ENCODE results near the gene CCDC196.

Gene CCDC196, protein sequence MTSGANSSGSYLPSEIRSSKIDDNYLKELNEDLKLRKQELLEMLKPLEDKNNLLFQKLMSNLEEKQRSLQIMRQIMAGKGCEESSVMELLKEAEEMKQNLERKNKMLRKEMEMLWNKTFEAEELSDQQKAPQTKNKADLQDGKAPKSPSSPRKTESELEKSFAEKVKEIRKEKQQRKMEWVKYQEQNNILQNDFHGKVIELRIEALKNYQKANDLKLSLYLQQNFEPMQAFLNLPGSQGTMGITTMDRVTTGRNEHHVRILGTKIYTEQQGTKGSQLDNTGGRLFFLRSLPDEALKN

DNA sequence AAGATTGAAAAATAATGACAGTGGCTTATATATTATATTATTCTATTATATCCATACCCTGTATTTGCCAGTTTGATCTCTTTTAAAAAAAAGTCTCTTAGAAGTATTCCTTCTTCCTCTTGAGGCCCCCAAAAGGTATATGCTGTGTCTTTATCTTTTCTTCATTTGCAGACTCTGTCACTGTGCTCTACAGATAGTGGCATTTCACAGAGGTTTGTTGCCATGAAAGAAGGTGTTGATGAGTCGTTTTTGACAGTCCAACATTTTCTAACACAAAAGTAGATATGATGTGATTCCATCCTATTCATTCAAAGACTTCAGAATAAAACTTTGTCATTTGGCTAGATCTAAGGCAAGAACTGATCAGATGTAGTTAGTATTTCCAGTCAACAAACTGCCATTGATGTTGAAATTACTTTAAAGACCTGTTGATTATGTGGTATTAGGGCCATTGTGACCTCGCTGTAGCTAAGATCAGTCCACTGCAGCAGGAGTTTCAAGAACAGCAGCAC is at the start of gene CCDC196:
Gene CCDC196, plus strand, starts transcription at position 462 of the 512 bp plus-strand sequence. CDS start 132 bp downstream, outside the sequence.
- DNase-seq, result no peak

DNA sequence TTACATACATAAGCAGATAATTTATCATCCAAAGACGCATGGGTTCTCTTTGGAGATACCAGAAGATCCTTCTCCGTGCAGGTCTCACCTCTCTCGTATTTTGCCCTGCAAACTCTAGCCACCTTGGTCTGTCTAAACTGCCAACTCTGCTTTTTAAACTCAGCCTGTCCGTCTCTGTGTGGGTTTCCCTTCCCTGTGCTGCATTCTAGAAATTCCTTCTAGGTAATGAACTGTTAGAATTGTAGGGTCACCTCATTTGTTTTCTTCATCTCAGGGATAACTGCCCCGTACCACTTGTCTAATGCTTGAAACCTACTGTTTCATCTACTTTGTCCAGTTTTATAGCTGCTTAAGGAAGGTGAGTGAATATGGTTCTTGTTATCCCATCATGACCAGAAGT is 45.4 kb upstream of the CCDC196 start:
- DNase-seq, result no peak

DNA sequence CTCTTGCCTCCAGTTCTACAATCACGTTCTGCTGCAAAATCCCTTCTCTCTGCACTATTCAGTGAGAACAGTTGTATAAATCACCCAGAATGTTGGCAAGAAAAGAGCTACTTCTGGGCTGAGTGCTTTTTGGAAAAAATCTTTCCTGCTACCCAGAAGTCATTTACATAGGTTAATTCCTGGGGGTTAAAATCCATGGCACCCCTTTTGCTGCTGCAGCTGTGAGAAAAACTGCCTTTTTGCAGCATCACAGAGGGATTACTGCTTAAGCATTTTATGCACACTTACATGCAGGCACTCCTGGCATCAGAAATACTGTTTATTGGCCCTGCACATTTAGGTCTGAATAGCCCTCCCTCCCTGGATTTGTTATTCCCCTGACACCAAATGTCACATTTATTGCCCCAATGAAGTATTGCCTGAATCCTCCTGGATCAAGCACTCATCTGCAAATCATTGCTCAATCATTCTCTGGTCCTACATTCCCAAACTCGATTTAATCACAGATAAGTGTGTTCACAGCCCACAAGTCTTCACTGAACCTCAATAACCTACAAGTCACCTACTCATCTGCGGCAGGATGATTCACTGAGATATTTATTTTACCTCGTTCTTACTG is 43.1 kb upstream of the CCDC196 start:
- DNase-seq, result no peak

DNA sequence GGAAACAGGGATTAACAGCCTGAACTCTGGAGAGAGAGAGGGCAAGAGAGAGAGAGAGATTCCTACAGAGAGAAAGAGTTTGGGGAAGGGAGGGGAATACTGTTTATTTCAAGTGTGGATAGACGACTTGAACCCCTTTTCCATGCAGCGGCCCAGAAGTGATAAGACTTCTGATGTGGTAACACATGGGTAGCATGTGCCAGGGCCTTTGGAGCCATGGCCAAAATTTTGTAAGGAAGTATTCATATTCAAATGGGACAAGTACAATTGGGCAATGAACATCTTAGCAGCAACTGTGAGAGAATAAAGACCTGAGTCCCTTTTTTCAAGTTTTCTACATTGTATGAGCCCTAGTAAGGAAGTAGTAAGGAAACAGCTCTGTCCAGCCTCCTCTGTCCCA is 42.4 kb upstream of the CCDC196 start:
- DNase-seq, result no peak

DNA sequence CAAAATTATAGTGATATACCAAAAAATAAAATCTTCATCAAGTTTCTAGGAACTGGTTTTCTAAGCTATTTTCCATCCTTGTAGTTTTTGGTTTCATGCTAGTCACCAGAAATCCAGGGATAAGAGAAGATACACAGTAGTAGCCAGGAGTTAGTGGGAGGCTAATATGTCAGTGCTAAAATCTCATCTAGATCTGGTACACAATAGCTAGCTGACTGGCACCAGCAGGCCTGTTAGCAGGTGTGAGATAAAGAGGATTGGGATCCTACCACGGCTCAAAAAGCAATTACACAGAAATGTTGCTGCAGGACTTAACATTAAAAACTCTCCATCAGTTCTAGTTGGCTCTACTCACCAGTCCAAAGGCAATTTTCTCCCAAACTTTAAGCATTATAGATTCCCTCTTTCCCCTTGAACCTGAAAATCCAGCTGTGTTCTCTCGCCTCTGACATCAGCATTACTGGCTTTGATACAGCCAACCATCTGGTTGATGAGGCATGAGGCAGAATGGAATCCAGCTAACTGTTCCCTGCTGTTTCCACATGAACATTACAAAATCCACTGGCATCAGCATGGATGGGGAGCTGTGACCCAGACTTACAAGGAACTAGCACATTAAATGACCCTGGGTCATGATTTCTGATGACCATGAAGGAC is 41.8 kb upstream of the CCDC196 start:
- DNase-seq, result no peak

DNA sequence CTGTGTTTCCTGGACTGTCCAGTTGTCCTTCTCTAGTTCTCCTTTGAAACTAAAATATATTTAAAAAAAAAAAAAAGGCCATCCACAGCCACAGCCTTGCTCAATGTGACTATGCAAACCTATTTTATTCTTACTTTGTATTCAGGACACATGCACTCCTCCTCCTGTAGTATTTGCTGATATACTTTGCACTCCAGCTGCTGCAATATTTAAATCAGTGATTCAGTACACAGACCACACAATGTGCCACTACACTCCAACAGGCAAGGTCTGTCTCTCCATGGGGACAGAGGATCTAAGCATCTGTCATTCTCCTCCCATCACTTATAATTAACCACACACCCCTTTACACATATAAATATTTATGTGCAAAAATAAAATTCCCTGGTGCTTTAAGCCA is 40.2 kb upstream of the CCDC196 start:
- no peak for DNase-seq

DNA sequence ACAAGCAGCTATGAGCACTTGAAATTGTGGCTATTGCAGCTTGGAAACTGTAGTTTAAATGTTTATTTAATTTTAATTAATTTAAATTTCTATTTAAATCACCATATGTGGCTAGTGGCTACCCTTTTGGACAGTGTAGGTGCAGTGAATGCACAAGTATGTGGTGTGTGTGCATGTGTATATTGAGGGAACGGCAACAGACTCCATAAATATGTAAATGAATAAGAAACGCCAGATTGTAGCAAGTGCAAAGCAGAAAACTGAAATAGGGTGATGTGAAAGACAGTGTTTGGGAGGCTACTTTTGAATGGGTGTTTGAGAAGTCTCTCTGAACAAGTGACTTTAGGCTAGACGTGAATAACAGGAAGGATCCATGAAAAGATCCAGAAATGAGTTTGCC is 32.7 kb upstream of the CCDC196 start:
- DNase-seq, result no peak

DNA sequence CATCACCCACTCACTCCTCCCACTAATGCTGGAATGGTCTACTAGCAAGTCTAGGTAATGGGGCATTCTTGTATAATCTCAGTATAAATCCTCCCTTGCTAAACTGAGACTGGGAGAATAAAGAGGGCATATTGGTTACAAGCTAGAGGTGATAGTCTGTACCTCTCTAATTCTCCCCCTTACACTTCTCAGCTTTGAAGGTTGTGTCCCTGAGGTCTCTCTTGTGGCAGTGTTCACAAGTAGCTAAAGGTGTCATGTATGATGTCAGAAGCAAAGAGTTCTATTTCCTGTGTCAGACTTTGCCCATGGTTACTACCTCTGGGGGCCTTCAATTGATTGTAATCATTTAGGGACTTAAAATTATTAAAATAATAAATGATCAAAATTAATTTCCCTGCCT is 26.6 kb upstream of the CCDC196 start:
- DNase-seq, result no peak

DNA sequence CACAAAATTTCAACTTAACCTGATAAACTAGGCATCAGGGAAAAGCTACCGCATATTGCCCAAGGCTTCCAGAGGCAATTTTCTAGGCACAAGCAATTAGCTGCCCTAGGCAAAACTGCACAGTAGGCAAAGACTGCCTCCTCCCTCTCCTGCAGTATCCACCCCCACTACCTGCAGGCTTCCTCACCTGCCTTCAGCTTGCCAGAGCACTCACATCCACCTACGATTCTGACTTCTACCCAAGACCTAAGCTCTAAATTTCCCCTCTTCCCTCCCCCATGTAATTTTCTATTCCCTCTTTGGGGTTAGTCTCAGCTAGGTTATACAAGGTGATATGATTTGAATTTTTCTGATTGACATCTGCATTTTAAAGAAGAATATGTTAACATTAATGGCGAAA is 21.9 kb upstream of the CCDC196 start:
- no peak for DNase-seq

DNA sequence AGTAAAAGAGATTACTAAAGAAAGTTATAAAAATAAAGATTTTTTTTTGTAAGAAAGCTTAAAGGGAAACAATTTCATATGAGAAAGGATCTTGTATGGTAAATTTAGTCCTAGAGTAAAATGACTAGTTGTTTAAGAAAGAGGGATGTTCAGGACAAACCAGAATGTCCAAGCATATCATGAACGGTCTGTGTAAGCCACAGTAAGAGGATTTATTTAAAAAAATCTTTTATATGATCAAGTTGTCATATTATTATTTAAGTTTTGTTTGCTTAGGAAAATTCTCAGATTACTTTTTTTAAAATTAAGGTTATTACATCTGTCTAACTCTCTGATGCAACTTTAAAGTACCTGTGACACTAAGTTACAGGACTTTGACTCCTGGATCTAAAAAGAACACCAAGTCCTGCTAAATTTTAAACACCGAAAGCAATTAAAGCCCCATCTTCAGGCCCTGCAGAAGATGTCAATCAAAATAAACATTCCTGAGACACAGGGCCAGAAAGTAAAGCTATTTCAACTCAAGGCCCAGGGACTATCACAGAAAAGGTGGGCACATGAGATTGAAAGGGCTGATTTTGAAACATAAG is 17.3 kb upstream of the CCDC196 start:
- no peak for DNase-seq

DNA sequence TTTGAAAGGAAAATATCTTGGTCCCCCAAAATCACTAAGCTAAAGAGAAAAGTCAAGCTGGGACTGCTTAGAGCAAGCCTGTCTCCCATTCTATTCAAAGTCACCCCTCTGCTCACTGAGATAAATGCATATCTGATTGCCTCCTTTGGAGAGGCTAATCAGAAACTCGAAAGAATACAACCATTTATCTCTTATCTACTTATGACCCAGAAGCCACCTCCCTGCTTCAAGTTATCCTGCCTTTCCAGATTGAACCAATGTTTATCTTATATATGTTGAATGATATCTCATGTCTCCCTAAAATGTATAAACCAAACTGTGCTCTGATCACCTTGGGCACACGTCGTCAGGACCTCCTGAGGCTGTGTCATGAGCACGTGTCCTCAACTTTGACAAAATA is 14.6 kb upstream of the CCDC196 start:
- DNase-seq, result no peak

DNA sequence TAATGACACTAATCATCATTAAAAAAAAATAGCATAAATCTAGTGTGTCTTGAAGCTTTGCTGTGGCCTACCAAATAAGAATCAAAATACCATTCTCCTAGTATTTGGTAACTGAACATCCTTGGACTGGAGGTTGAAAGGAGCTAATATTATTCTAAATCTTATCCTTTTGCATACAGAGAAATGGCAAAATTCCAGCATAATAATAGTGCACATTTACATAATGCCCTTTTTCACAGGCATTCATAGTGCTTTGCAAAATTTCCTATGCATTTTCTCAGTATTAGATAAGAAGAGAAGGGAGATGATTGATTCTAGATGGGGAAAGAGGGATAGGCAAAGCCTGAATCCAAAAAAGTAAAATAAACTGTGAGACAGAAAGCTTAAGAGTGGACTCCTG is 13.9 kb upstream of the CCDC196 start:
- DNase-seq, result no peak

DNA sequence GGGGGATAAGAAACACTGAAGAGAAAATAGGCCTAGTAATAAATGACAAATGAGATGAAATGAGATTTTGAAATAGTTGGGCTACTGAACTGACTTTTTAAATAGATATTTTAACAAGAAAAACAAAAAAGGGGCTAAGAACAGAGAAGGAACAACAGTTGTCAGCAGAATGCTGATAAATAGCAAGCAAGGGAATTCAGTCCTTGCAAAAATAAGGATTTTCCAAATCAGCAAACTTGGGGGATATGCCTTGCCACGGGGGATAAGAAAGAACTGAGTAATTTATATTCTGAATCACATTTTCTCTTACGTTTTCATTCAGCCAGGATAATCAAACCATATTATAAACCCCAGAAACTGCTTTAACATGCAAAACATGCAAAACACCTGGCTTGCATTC is 12.9 kb upstream of the CCDC196 start:
- no peak for DNase-seq

DNA sequence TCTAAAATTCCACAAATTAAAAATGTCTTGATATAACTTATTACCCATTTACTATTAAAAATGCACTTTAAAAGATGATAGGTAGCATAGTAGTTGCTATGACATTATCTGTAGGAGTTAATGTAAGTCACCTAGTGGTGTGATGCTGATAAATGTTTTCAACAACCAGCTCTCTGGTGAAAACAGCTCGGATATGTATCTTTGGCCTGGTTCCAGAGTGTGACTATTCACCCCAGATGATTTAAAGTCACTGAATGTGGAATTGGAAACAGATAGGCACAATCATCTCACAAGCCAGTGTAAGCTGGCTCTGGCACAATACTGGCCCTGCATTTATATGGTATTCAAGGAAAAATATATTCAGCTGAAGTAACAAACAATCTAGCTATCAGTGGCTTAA is 9.2 kb upstream of the CCDC196 start:
- DNase-seq, result no peak

DNA sequence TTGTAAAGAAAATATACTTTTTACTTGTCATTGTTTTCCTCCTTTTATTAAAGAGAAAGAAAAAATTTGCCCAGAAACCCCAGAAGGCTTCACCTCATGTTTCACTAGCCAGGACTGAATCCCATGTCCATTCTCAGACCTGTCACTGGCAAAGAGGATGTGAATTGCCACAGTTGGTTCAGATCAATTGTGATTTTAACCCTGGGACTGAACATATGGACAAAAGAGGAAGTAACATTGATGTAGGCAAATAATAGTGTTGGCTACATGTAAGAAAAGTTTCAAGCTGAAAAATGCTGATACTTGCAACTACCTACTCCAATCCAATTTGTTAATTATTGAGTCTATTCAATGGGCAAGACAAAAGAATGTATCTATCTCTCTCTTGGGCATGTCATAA is 8.6 kb upstream of the CCDC196 start:
- no peak for DNase-seq

DNA sequence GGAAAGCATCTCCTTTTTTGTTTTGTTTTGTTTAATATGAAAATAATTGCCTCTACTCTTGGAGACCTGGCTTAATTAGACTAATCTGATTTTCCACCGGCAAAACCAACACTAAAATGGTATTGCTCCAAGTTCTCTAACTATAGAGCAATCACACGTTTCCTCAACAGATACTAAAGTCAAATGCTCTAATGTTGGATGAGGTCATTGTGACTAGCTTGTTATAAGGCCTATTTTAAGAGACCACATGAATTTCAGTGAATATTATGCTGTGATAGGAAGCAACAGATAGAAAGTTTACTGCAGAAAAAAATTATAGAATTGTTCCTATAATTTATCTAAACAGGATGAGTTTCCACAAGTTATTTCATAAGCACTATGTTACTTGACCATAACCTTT is 3.3 kb upstream of the CCDC196 start:
- no peak for DNase-seq

DNA sequence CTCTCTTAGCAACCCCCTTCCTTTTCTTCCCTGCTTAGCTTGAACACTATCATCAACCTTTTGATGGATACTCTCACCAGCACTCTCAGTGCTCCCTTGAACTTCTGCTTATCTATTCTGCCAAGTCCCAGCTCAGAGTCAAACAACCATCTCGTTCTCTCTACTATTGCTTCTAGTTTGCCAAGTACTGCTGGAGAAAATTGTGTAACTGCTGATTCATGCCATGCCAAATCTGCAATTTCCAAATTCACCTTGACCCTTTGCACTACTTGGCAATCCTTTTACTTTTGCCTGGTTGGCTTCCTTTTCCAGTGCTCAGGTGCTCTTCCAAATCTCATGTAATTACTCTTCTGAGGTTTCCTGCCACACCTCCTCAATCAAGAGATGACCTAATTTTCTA is 2.8 kb upstream of the CCDC196 start:
- DNase-seq, result no peak

DNA sequence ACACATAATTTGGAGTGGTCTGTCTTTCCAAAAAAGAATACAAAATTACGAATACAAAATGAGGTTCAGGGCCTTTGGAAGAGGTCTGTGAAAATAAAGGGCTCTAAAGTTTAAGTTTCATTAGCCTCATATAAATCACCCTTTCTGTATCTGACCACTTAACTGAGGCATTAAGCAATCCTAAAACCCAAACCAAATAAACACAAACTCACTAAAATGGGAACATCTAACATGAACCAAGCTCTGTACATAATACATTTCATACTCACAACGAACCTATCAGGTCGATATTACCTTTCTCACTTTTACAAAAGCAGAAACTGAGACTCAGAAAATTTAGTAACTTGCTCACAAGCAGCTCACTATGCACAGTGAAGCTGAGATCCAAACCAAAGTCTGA is 1.1 kb upstream of the CCDC196 start:
- DNase-seq, result no peak

DNA sequence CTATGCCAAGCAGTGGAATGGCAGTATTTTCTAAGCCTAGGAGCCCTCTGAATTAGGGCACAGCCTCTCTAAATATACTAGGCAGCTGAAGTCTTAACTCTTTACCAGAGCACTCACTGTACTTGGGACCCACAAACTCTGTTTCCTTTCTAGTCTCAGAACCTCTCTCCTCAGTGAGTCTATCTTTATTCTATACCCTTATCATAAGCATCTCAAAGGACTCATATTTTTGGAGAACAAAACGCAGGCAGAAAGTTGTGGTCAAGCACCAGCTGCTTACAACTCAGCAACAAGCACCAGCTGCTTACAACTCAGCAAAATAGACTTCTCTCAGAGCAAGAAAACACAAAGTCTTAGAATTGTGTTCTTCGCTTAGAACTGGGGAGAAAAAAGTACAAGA is 993 bp downstream of the CCDC196 start:
- no peak for DNase-seq

DNA sequence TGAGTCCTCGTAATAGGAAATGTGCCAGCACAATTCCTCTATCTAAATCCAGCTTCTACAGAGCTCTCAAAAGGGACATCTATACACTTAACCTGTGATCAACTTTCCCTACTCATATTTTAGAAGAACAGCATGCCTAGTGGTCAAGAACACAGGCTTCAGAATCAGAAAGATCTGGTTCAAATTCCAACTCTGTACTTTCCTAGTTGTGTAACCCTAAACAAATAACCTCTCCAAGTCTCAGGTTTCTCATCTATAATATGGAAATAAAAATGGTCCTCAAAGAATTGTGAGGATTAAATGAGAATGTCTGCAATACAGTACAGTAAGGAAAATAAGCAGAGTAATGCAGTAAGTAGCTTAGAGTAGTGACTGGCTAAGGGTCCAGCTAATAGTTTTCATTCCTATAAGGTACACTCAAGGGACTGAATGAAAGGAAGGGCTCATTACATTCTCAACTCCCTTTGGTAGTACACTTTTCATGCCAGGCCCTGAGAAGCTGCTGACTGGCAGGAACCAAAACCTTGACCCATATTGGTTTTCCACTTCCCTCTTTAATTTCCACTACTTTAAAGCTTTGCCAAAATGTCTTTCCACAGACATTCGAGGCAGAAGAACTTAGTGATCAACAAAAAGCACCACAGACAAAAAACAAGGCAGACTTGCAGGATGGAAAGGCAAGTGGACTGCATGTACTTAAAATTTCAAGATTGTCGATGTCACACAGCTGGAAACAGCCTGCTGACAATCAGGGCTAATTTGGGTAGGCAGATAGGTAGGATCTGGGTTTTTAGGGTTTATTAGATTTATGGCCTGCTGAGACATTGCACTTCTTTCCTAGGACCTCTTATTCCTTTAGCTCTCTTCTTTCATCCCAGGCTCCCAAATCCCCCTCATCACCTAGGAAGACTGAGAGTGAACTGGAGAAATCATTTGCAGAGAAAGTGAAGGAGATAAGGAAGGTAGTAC is 4.3 kb downstream of the CCDC196 start:
- no peak for DNase-seq

DNA sequence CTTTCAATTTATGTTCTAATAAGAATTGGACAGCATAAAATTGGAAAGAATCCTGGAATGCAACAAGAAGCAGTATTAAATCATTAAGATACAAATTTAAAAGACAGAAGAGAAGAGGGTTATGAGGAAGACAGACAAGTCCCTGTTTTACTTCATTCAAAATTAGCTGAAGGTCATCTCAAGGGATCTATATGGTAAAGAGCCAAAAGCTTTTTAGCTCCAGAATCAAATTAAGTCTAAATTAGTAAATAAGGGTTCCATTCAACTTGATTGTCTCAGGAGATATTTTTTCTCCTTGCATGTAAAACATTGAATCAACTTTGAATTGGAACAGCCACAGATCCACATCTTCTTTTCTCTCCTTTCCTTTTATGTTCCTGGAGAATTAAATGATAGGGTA is 7.6 kb downstream of the CCDC196 start:
- DNase-seq, result no peak

DNA sequence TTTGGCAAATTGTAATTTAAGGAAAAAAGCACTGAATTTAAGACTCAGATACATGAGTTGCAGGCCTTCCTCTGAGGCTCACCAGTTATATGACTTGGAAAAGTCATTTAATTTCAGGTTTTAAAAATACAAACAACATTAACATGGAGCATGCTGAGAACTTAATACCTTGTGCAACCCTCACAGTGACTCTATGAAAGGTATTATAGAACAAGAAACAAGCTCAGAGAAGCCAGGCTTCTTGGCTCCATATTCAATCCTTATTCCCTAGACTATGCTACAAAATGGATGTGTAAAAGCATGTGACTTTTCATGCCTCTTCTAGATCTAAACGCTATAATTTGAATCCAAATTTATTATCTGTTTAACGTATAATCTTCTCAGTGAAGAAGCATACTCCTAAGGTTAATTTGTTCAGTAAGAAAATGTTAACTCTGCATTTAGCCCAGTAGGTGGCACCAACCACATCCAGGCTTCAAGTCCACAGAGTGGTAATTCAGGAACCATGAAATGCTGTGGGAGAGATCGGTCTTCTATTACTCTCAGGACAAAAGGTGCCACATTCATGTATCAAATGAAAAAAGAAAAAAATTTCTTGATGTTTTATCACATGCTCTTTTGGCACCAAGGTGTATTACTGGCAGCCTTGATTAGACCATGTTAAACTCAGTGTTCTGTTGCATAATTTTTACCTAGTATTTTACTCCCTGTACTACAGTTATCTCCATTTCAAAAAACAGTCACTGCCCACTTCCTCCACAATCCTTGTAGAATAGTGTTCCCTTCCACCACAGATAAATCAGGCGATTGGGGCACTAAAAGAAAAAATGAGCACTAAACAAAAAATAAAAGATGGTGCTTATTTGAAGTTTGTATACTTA is 9.3 kb downstream of the CCDC196 start:
- DNase-seq, result no peak

All from SIG-M5 (cell line).